PC-9 (cell line): ENCODE data around the gene NCF1.
"Not testable (repeated sequence)": the region's sequence is repeated elsewhere in the genome, so short reads cannot be mapped to it uniquely, and the experiment has no call there.

Experiments
- CTCF ChIP-seq: fragments of 200-600 bp; sonication (generic); conservative IDR thresholded peaks from 2 replicates; pipeline ENCODE4 v1.6.1; 2017; ENCODE audit warnings: mixed run types, antibody characterized with exemption, mild to moderate bottlenecking, moderate library complexity
- EZH2 ChIP-seq: fragments of 200-600 bp; sonication (generic); IDR thresholded peaks from 2 replicates; pipeline ENCODE4 v1.8.0; 2017; ENCODE audit warnings: antibody characterized with exemption, low read depth

GRCh38 chr7:74789200-74789736, 15.5 kb downstream of the NCF1 start:
- TF ChIP-seq CTCF, EZH2: not testable (repeated sequence)
